ENCODE measurements around the gene C4orf50. TPM values are rescaled to one million over a fixed set of nuclear protein-coding genes. Genes with fewer than 3 reads are reported as not detected.

Gene C4orf50
- total RNA-seq, 1 donor from 2014 or later, result 0.05 TPM

DNA sequence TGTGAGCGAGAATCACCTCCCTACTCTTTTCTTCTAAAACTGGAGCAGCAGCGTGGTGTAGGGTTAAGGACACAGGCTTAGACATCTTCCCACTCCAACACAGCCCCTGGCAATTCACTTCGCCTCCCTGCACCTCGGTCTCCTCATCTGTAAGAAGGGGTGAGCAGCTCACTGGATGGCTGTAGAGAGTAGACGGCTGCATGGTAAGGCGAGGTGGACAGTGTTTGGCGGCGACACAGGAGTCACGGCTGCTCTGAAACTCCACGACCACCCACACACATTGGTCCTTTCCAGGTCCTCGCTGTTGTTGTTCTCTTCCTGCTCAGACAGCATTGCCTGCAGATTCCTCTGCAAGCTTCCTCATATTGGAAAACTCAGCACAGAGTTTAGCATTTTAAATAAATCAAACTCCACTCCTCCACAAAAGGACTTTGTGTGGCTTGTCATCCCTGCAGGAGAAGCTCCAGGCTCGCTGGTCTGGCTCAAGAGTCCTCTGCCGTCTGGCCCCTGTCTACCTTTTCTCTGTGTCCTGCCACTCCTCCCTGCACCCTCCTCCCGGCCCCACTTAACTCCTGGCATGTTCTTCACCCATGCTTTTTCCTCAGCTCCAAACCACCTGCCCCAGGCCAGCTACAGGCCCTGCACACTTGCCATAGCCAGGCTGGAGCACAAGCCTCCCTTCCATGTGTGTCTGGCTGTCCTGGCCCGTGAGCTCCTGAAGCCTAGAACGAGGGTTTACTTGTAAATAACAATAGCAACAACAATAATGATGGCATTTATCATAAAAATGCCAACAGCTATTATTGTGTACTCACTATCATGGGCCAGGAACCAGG is 84.0 kb downstream of the C4orf50 start:
- Mint-ChIP-seq H3K27me3 (ENCODE audit: unreplicated experiment) (peaks cover 8% of the 10 kb centered on the region), H3K4me1 (ENCODE audit: unreplicated experiment) (peaks cover 12% of the 10 kb centered on the region), H3K27ac (ENCODE audit: unreplicated experiment) (no peak overlapping the region), H3K4me3 (ENCODE audit: unreplicated experiment) (no peak overlapping the region), H3K36me3 (ENCODE audit: low read depth, unreplicated experiment) (peaks cover 3% of the 10 kb centered on the region), H3K9me3 (ENCODE audit: unreplicated experiment) (no peaks in the 10 kb centered on the region)
- no peak for DNase-seq (ENCODE audit: low spot score)
- TF ChIP-seq CTCF (IDR thresholded peaks at IDR 0.05; ENCODE audit: unreplicated experiment), result no peak

- Mint-ChIP-seq H3K27ac (ENCODE audit: unreplicated experiment) (no peak overlapping the region), H3K4me1 (ENCODE audit: unreplicated experiment) (peaks cover 12% of the 10 kb centered on the region), H3K36me3 (ENCODE audit: low read depth, unreplicated experiment) (peaks cover 3% of the 10 kb centered on the region), H3K4me3 (ENCODE audit: unreplicated experiment) (no peak overlapping the region), H3K9me3 (ENCODE audit: unreplicated experiment) (no peaks in the 10 kb centered on the region), H3K27me3 (ENCODE audit: unreplicated experiment) (peaks cover 10% of the 10 kb centered on the region)
- TF ChIP-seq CTCF (IDR thresholded peaks at IDR 0.05; ENCODE audit: unreplicated experiment), result no peak
- DNase-seq (ENCODE audit: low spot score), result no peak
Measured at GRCh38 chr4:5933116-5933515, 85.1 kb downstream of the C4orf50 start.

- no peak overlapping the region for H3K4me3 Mint-ChIP-seq (ENCODE audit: unreplicated experiment)
- no peak for TF ChIP-seq CTCF (IDR thresholded peaks at IDR 0.05; ENCODE audit: unreplicated experiment)
- no peak for DNase-seq (ENCODE audit: low spot score)
- H3K27me3 Mint-ChIP-seq (ENCODE audit: unreplicated experiment), result peaks cover 10% of the 10 kb centered on the region
- no peak overlapping the region for H3K27ac Mint-ChIP-seq (ENCODE audit: unreplicated experiment)
- peaks cover 3% of the 10 kb centered on the region for H3K36me3 Mint-ChIP-seq (ENCODE audit: low read depth, unreplicated experiment)
- peaks cover 12% of the 10 kb centered on the region for H3K4me1 Mint-ChIP-seq (ENCODE audit: unreplicated experiment)
- no peaks in the 10 kb centered on the region for H3K9me3 Mint-ChIP-seq (ENCODE audit: unreplicated experiment)
Measured at GRCh38 chr4:5932035-5932568, 86.1 kb downstream of the C4orf50 start.

DNA sequence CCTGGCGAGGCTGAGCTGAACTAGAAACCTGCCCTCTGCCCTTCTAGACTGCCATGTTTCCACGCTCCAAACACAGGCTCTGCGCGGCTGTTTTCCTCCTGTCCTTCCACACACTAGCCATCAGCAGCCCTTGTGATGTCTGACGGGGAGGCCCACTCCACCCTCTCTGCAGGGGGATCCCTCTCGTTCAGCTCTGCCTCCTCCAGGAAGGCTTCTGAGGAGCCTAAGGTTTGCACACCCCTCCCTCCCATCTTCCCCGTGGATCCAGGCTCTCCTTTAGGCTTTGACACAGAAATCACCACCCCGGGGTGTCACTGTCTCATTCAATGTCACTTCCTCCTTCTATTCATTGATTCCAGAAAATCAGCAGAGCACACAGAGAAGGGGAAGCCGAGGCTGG is 86.7 kb downstream of the C4orf50 start:
- Mint-ChIP-seq H3K27me3 (ENCODE audit: unreplicated experiment) (peaks cover 10% of the 10 kb centered on the region), H3K36me3 (ENCODE audit: low read depth, unreplicated experiment) (peaks cover 3% of the 10 kb centered on the region), H3K9me3 (ENCODE audit: unreplicated experiment) (no peaks in the 10 kb centered on the region), H3K4me3 (ENCODE audit: unreplicated experiment) (no peak overlapping the region), H3K27ac (ENCODE audit: unreplicated experiment) (no peak overlapping the region), H3K4me1 (ENCODE audit: unreplicated experiment) (peaks cover 15% of the 10 kb centered on the region)
- no peak for TF ChIP-seq CTCF (IDR thresholded peaks at IDR 0.05; ENCODE audit: unreplicated experiment)
- DNase-seq (ENCODE audit: low spot score), result no peak

DNA sequence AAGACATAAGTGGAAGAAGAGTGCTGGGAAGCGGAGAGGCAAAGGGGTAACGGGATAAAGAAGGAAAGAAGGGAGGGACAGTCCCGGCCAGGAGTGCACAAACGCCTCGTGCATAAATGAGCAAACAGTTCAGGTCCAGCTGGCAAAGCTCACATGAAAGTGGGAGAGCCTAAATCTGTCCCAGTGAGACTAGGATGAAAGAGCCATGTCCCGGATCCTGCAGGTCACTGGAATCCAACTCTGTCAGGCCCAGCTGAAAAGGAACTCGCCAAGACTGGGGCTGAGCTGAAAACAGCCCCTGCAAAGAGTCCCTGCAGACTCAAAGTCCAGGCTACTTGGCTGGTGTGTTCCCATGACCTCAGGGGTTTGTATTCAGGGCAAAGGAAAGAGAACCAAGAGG is 87.4 kb downstream of the C4orf50 start:
- DNase-seq (ENCODE audit: low spot score), result no peak
- no peak for TF ChIP-seq CTCF (IDR thresholded peaks at IDR 0.05; ENCODE audit: unreplicated experiment)
- Mint-ChIP-seq H3K9me3 (ENCODE audit: unreplicated experiment) (no peaks in the 10 kb centered on the region), H3K27ac (ENCODE audit: unreplicated experiment) (no peak overlapping the region), H3K27me3 (ENCODE audit: unreplicated experiment) (peaks cover 10% of the 10 kb centered on the region), H3K36me3 (ENCODE audit: low read depth, unreplicated experiment) (peaks cover 3% of the 10 kb centered on the region), H3K4me1 (ENCODE audit: unreplicated experiment) (peaks cover 15% of the 10 kb centered on the region), H3K4me3 (ENCODE audit: unreplicated experiment) (no peak overlapping the region)
